ENCODE data around the gene C4orf50. TPM values are rescaled to one million over a fixed set of nuclear protein-coding genes. Genes with fewer than 3 reads are reported as not detected.

Gene C4orf50
- total RNA-seq, 1 experiment from 2014 or later, result 0.17 TPM

GRCh38 chr4:5895287-5895686, 122.9 kb downstream of the C4orf50 start:
- Histone ChIP-seq H3K27me3 (ENCODE audit: insufficient read depth, low read length) (peaks cover 18% of the 10 kb centered on the region; the same call in 1 of the 2 replicates), H3K23ac (ENCODE audit: insufficient read length, low read depth, low read length) (no peak overlapping the region), H3K9me3 (ENCODE audit: control insufficient read depth, low read depth, low read length) (no peaks in the 10 kb centered on the region), H3K79me1 (ENCODE audit: insufficient read depth, low read depth, low read length, poor library complexity, severe bottlenecking) (no peaks in the 10 kb centered on the region), H3K4me2 (ENCODE audit: insufficient read depth, insufficient read length, low read length) (no peak overlapping the region), H3K4me1 (ENCODE audit: insufficient read depth, low read length) (peaks cover 2% of the 10 kb centered on the region; the same call in 1 of the 2 replicates), H2BK5ac (ENCODE audit: insufficient read length, low read length) (no peak overlapping the region), H3T11ph (ENCODE audit: low read length) (no peak overlapping the region), H3K79me2 (ENCODE audit: insufficient read depth, low read length) (no peaks in the 10 kb centered on the region), H3K4ac (ENCODE audit: low read depth, low read length) (no peak overlapping the region), H2AFZ (ENCODE audit: low read length) (no peak overlapping the region), H4K91ac (ENCODE audit: insufficient read length, low read depth, low read length) (no peak overlapping the region), H2AK5ac (ENCODE audit: insufficient read length, low read length) (no peak overlapping the region), H3K9ac (ENCODE audit: extremely low read depth, insufficient read length, low read length) (no peak overlapping the region), H3K27ac (ENCODE audit: insufficient read length, low read depth, low read length) (no peak overlapping the region), H2BK12ac (ENCODE audit: insufficient read length, low read depth, low read length) (no peak overlapping the region), H2BK15ac (ENCODE audit: low read depth, low read length) (no peak overlapping the region), H4K5ac (ENCODE audit: insufficient read length, low read depth, low read length) (no peak overlapping the region), H4K20me1 (ENCODE audit: control insufficient read depth, insufficient read depth, insufficient read length) (no peaks in the 10 kb centered on the region), H3K18ac (ENCODE audit: insufficient read length, low read depth, low read length) (no peak overlapping the region), H4K8ac (replicated peaks; ENCODE audit: insufficient read length, low read depth, low read length) (no peak overlapping the region), H3K14ac (ENCODE audit: insufficient read depth, low read length) (no peak overlapping the region), H3K56ac (ENCODE audit: insufficient read length, low read depth, low read length) (no peak overlapping the region), H2BK120ac (ENCODE audit: low read depth, low read length, poor library complexity, severe bottlenecking) (no peak overlapping the region), H3K23me2 (ENCODE audit: insufficient read length, low read depth, low read length, poor library complexity, severe bottlenecking) (peaks cover 10% of the 10 kb centered on the region), H2BK20ac (ENCODE audit: low read depth, low read length, poor library complexity, severe bottlenecking) (no peak overlapping the region)
- Mint-ChIP-seq H3K9me3 (peaks cover 5 to 15% of the 10 kb centered on the region in 2 experiments), H3K4me1 (peaks cover 20 to 38% of the 10 kb centered on the region in 2 experiments), H3K27me3 (ENCODE audit: low read depth) (peaks cover 92% of the 10 kb centered on the region), H3K36me3 (ENCODE audit: insufficient read depth in 1 of 3, low read depth in 3 of 3) (peaks cover 0 to 9% (median 3%) of the 10 kb centered on the region in 3 experiments; a peak in 4 of 7 replicates), H3K4me3 (no peak overlapping the region), H3K27ac (no peak overlapping the region)
- DNase-seq, result no peak
- WGBS (ENCODE audit: extremely low coverage, insufficient read length, low lambda C conversion rate), result no CpG with 5 or more reads among the region's 4 CpGs
- TF ChIP-seq CTCF (conservative IDR thresholded peaks at IDR 0.05), result no peak

Data from H9 (cell line).